Measurements from ENCODE around the gene EZR.
A peak's percentile ranks its signal among the peaks of the same experiment; 100 is the strongest.

- TF ChIP-seq POLR2A (IDR thresholded peaks at IDR 0.05; ENCODE audit: borderline replicate concordance, extremely low read depth, insufficient read depth, insufficient read length) (no peak), CTCF (IDR thresholded peaks at IDR 0.05 in 2 of 3, conservative IDR thresholded peaks at IDR 0.05 in 1 of 3; ENCODE audit: borderline replicate concordance in 1 of 3, insufficient read depth in 1 of 3, low read depth in 2 of 3, low read length in 2 of 3) (no peak), EZH2 (IDR thresholded peaks at IDR 0.05) (no peak), POLR2AphosphoS5 (IDR thresholded peaks at IDR 0.05; ENCODE audit: low read depth, low read length) (0 out of 2 replicates have a peak, but pooled peaks have one; percentile 1), MAX (IDR thresholded peaks at IDR 0.05) (no peak), FOSL1 (IDR thresholded peaks at IDR 0.05; ENCODE audit: low read depth) (no peak), REST (IDR thresholded peaks at IDR 0.05; ENCODE audit: low read depth) (no peak), RAD21 (IDR thresholded peaks at IDR 0.05; ENCODE audit: low read depth) (no peak)
Observed at GRCh38 chr6:158805698-158806377, 13.3 kb downstream of the EZR start.

Data from HCT116 (cell line).